Epithelial cell of esophagus (primary cell): Measurements from ENCODE around the gene ZNF746.

Experiments used
- DNase-seq: peaks from one replicate; pipeline ENCODE4 v3.0.0; 2010; ENCODE audit warnings: low read depth
- H3K4me3 ChIP-seq: 2 replicates; pipeline ENCODE4 v1.5.1; 2011; ENCODE audit warnings: mild to moderate bottlenecking, low read length, control low read depth
- TF ChIP-seq, protein P1 (sequence below): IDR thresholded peaks from 2 replicates; pipeline ENCODE4 v1.5.1; 2011; ENCODE audit warnings: low read depth, mild to moderate bottlenecking, low read length, control low read depth, inconsistent platforms; ENCODE audit not compliant: insufficient read depth; ENCODE audit errors: missing control alignments

ZNF746 gene

DNA sequence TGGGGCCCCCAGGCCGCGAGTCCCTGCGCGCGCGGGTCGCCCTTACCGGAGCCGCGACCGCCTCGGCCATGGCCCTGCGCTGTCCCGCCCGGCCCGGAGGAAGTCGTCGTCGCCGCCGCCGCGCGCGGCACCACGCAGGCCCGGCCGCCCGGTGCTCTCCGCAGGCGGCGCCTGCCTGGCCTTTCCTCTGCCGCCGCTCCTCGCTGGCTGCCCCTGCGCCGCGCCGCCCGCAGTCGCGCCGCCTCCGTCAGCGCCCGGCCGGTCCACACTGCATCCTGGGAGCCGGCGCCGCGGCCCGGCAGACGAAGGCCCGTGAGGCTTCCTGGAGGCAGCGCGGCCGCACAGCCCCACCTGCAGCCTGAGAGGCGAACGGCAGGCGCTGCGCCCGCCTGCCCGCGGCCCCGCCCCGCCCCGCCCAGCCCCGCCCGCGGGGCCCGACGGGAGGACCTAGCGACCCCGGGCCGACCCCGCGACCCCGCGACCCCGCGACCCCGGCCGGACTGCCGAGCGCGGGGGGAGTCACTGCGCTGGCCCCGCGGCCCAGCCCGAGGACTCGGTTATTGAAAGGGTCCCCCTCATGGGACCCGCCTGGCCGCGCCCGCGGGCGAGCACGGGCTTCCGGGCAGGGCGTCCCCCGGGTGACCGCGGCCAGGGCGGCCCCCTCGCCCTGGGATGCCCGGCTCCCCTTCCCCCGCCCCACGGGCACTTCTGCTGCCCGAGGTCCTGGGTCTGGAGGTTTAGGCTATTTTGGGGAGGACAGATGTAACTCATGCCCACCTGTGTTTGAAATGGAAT lies at the start of gene ZNF746:
Gene ZNF746, minus strand, starts transcription at position 343 of the 795 bp plus-strand sequence. Its CDS starts 273 bp downstream, at position 70.
- DNase-seq: peak; percentile 88
- TF ChIP-seq, protein P1, sequence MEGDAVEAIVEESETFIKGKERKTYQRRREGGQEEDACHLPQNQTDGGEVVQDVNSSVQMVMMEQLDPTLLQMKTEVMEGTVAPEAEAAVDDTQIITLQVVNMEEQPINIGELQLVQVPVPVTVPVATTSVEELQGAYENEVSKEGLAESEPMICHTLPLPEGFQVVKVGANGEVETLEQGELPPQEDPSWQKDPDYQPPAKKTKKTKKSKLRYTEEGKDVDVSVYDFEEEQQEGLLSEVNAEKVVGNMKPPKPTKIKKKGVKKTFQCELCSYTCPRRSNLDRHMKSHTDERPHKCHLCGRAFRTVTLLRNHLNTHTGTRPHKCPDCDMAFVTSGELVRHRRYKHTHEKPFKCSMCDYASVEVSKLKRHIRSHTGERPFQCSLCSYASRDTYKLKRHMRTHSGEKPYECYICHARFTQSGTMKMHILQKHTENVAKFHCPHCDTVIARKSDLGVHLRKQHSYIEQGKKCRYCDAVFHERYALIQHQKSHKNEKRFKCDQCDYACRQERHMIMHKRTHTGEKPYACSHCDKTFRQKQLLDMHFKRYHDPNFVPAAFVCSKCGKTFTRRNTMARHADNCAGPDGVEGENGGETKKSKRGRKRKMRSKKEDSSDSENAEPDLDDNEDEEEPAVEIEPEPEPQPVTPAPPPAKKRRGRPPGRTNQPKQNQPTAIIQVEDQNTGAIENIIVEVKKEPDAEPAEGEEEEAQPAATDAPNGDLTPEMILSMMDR: peak; percentile 45
- H3K4me3 ChIP-seq: peak within 1 kb of the TSS; percentile 71

GRCh38 chr7:149547126-149547525 lies 49.5 kb upstream of the ZNF746 start:
- TF ChIP-seq, protein P1: no peak
- no peak for DNase-seq
- H3K4me3 ChIP-seq: no peak overlapping the region

DNA sequence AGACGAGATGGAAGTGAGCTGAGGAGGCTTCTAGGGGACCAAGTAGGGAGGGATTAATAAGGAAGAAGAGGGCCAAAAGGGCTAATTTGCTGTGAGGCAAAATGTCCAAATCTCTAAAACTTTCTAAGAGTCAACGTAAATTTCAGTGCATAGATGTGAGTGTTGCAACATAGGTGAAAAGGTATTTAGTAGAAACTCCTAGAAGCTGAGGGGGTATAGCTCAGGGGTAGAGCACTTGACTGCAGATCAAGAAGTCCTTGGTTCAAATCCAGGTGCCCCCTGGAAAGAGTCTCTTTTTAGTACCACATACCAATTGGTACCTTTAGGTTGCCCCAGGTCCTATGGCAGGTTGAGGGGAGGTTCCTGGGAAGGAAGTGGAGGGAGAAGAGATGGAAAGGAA lies 48.7 kb upstream of the ZNF746 start:
- DNase-seq: no peak
- TF ChIP-seq, protein P1: no peak
- H3K4me3 ChIP-seq: no peak overlapping the region

GRCh38 chr7:149544028-149544427 lies 46.4 kb upstream of the ZNF746 start:
- DNase-seq: peak; percentile 62
- H3K4me3 ChIP-seq: no peak overlapping the region
- TF ChIP-seq, protein P1: no peak

GRCh38 chr7:149532654-149533053 lies 35.0 kb upstream of the ZNF746 start:
- TF ChIP-seq, protein P1: no peak
- DNase-seq: no peak
- no peak overlapping the region for H3K4me3 ChIP-seq

DNA sequence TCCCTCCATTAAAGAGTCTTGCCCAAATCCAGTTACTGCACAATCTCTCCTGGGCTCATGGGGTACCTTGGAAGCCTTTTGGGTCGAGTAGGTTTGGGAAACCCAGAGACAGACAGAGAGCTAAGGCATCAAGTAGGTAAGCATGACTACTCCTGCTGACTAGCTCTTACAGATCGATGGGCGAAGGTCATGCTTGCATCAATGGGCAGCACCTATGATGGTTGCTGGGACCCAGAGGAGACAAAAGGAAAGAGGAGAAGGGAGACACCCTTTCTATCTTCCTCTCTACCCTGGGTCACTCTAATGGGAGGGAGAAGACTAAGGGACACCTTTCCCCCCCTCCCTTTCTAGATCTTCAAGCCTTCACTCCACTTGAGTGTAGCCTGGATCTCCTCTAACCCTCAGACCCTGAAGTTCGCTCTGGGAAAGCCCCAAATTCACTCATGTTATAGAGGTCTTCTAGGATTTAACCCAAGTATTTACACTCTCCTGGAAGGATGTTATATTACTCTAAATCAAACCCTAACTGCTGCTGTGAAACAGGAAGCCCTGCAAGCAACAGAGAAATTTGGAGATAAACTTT lies 31.6 kb upstream of the ZNF746 start:
- TF ChIP-seq, protein P1: no peak
- H3K4me3 ChIP-seq: no peak overlapping the region
- peak; percentile 13 for DNase-seq
